GM04504 (cell line): ENCODE measurements around the gene RFESD.

Experiments used
- DNase-seq: peaks from one replicate; pipeline ENCODE4 v3.0.0-alpha.2; 2012; ENCODE audit warnings: low read depth

Gene RFESD

DNA sequence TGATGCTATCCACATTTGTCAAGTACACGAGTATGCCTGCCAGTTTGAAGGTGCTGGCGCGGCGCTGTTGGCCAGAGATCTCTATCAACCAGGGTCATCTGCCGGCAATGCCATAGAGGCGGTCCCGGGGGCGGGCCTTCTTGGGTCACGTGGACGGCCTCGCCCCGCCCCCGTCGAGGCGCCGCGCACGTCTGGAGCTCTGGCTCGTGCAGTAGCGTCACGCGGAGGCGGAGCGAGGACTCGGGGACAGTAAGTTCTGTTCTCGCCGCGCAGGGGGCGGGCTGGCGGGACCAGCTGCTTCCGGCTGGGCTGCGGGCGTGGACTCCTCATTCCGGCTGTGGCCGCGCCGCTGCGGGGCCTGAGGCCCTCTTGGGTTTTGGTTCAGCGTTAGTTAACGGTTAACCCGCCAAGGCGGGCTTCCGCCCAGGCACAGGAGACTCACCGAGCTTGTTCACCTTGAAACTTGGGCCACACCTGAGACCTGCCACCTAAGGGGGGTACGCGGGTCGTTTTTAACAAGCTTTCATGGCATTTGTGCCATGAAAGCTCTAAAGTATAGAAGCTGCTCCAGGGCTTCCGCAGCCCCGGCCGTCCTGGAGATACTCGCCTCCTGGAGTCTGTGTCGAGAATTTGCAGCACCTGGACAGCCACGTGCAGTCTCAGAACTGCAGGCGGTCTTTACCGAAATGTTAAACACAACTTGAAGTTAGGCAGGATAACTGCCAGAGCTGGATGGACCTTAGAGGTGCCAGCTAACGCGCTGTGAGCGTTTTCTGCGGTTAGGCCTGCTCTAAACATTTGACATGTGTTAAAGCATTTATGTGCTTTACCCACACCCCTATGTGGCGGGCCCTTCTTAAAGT lies at the start of gene RFESD:
Gene RFESD, plus strand, starts transcription at position 209 of the 863 bp plus-strand sequence. CDS start 5,495 bp downstream, outside the sequence.
- DNase-seq: peak; percentile 90

GRCh38 chr5:95599252-95599651 lies 47.3 kb upstream of the RFESD start:
- no peak for DNase-seq

DNA sequence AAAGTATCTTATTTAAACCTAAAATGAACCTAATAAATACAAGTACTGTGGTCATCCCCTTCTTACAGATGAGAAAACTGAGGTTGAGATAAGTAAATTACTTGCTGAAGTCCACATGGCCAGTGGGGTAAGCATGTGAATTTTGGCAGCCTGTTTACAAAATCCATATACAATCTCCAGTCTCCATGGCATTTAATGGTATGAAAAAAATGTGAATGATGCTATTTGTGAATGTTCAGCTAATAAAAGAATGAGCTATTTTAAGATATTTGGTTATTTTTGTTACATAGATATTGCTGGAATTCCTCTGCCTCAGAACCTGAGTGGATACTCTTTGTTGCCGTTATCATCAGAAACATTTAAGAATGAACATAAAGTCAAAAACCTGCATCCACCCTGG lies 46.0 kb upstream of the RFESD start:
- no peak for DNase-seq

DNA sequence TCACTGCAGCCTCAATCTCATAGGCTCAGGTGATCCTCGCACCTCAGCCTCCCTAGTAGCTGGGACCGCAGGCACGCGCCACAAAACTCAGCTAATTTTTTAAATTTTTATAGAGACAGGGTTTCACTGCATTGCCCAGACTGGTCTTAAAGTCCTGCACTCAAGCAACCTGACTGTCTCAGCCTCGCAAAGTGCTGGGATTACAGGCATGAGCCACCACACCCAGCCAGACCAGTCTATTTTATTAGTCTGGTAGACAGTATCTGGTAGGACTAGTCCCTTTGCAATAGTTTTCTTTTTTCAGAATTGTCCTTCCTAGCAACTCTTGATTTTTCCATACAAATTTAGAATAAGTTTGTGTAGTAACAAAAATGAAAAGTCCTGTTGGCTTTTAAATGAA lies 40.8 kb upstream of the RFESD start:
- DNase-seq: no peak

DNA sequence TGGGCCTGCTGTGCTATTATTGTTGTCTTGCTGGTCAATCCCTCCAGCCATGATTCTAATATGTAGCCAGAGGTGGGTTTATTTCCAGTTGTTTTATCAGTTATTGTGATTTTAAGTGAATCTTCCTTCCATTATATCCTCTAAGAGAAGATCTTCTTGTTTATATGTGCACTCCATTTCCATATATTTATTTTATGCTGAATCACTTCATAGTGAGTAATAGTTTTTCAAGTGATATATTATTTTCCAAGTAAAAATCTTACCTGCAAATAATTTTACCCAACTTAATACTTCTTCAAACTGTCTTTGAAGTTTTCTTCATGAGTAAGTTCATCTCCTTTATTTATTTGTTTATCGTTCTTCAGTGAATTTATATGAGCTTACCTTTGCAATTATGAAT lies 40.2 kb upstream of the RFESD start:
- no peak for DNase-seq

DNA sequence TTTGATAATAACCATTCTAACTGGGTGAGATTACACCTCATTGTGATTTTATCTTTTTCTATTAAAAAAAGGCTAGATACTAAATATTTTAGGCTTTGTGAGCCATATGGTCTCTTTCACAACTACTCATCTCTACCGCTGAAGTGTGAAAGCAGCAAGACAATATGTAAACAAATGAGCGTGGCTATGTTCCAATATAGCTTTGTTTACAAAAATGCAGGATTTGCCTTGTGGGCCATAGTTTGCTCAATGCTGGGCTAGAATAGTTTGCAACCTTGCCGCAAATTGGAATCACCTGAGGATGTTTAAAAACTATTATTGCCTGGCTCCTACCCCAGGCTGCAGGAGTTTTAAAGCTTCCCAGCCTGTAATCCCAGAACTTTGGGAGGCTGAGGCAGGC lies 36.9 kb upstream of the RFESD start:
- DNase-seq: no peak

- DNase-seq: no peak
These were observed 36.0 kb upstream of the RFESD start for GRCh38 chr5:95610546-95610945.

DNA sequence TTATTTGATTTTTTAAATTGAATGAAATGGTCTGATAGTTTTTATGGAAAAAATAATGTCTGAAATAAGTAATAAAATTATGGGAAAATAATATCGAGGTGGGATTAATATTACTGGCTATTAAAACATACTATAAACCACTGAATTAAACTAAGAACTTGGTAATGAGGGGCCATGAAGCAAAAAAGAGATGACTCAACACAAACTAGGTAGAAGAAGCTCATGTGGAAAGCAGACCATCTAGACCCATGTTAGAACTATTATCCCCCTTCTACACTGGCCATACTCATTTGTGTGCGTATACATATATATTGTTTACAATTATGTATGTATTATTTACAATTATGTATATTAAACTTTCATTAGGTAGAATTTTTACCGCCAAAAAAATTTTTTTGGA lies 35.2 kb upstream of the RFESD start:
- no peak for DNase-seq

DNA sequence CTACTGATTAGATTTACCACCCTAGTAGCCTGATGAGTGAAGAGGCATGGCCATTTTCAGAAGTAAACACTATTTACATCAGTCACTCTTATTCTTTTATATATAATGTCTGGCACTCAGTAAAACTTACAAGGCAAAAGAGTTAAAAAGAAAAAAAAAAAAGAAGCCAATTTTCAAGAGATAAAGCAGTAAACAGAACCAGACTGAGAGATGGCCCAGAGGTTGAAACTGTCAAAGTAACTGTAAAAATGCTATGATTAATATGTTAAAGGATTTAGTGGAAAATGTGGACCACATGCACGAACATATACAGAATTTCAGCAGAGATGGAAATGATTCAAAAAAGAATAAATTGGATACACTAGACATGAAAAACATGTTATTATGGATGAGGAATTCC lies 33.1 kb upstream of the RFESD start:
- no peak for DNase-seq

DNA sequence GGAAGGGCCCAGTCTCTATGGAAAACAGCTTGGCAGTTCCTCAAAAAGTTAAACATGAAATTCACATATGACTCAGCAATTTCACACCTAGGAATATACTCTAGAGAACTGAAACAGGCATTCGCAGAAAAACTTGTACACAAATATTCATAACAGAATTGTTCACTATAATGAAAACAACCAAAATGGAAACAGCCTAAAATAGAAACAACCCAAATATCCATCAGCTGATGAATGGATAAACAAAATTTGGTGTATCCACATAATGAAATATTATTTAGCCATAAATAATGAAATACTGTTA lies 31.5 kb upstream of the RFESD start:
- DNase-seq: no peak

- DNase-seq: no peak
These were observed 29.5 kb upstream of the RFESD start for GRCh38 chr5:95617057-95617456.

DNA sequence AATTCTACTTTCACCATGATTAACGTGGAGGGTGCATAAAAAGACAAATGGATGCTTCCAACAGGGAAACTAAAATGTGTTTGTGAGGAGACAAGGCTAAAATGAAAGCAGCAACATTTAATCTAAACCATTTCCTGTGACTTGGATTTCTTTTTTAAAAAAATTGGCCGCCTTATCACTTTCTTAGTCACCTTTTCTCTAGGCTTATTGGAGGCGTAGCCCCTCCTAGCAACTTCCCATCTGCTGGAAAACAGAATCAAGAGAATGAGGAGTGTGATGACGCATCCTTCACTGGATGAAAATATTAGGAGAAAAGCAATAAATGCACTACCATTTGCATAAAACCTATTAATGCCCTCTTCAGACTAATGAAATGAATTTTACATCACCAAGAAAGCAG lies 27.5 kb upstream of the RFESD start:
- no peak for DNase-seq

- DNase-seq: no peak
These were observed 27.0 kb upstream of the RFESD start for GRCh38 chr5:95619514-95620029.

- DNase-seq: no peak
These were observed 26.3 kb upstream of the RFESD start, which contains the start of gene GPR150 for GRCh38 chr5:95620030-95620869. Gene GPR150, plus strand, starts transcription at chr5:95620087. Its CDS starts 189 bp downstream, at chr5:95620276.

DNA sequence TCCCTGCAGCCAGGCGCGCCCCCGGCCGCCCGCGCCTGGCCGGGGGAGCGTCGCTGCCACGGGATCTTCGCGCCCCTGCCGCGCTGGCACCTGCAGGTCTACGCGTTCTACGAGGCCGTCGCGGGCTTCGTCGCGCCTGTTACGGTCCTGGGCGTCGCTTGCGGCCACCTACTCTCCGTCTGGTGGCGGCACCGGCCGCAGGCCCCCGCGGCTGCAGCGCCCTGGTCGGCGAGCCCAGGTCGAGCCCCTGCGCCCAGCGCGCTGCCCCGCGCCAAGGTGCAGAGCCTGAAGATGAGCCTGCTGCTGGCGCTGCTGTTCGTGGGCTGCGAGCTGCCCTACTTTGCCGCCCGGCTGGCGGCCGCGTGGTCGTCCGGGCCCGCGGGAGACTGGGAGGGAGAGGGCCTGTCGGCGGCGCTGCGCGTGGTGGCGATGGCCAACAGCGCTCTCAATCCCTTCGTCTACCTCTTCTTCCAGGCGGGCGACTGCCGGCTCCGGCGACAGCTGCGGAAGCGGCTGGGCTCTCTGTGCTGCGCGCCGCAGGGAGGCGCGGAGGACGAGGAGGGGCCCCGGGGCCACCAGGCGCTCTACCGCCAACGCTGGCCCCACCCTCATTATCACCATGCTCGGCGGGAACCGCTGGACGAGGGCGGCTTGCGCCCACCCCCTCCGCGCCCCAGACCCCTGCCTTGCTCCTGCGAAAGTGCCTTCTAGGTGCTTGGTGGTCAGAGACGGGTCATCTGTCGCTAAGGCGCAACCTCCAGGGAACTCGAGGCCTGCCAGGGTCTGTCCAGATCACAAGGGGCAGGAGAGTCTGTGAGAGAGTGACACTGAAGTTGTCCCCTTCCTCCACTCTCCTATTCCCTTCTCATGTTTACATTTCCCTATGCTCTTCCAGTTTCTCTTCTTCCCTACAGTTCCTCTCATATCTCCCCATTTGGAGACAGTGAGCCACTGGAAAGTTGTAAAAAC lies 25.4 kb upstream of the RFESD start:
- DNase-seq: no peak

DNA sequence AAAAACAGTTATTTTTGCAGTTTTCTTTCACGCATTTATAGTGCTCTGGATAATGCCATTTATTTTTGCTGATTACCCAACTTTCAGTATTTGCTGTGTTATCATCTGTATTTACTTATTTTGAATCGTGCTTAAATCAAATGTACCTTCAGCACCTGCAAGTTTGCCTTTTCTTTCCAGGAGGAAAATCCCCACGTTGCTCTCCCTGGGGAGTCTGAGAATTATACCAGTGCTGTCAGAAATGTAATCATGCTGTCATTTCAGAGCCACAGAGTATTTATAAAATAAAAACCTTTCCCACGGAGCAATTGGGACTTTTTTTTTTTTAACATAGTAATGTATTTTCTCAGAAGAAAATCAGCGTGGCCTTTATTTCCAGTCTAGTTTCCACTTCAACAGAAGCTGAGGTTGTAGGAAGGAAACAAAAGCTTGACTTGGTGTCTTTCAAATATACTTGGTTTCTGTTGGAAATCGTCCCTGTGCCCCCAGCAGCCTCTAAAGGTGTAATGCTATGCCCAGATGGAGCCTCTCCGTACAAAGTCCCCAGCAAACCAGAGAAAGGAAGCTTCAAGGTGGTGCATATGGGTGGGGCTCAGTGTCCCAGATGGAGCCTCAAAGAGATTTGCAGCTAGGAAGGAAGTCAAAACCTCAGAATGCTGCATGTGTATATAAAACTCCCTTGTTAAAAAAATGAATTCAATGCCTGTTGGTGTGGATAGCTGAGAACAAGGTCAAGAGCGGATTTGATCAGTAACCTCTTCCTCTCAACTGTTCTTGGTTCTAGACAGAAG lies 24.5 kb upstream of the RFESD start:
- DNase-seq: no peak

- no peak for DNase-seq
These were observed 22.9 kb upstream of the RFESD start for GRCh38 chr5:95623706-95624105.

- DNase-seq: no peak
These were observed 22.2 kb upstream of the RFESD start for GRCh38 chr5:95624368-95624767.

GRCh38 chr5:95626701-95627100 lies 19.9 kb upstream of the RFESD start:
- no peak for DNase-seq

- DNase-seq: no peak
These were observed 18.4 kb upstream of the RFESD start for GRCh38 chr5:95627971-95628810.
